ENCODE measurements around the gene POU2F3. TPM values are rescaled to one million over a fixed set of nuclear protein-coding genes. Genes with fewer than 3 reads are reported as not detected.

POU2F3 gene
- total and polyA plus RNA-seq, 2 of the 13 experiments (the other 11 are each of a cell fraction or from before 2014, with no cell fraction given), result not detected

DNA sequence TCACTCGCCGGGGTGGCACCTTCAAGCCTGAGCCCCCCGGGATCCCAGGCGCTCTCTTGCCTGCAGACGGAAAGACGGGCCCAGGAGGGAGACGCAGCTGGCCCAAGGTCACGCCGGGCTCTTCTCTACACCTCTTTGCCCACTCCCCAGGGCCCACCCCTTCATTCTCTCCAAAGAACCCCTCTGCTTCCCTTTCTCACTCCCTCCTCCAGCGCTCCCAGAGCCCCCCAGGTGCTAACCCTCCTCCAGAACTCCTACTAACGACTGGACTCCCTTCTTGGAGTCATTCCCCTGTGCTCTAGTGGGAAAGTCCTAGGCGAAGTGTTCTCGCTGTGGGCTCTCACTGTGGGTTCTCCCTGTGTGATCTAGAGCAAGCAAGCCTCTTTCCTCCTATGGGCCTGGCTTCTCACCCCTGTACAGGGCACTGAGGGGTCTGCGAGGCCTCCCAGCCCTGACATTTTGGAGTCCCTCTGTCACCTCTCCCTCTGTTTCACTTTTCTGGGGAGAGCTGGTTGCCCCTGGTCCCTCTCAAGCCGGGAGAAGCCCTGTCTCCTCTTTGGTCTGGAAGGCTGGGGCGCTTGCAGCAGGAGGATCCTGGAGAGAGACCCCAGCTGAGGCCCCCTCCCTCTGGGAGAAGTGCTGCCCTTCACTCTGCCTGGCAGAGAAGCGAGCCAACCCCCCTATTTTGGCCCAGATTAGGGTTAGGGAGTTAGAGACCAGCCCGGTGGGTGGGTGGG, 28.2 kb upstream of the POU2F3 start (continued):
- TF ChIP-seq ZNF329 (CRISPR knock-in tag; IDR thresholded peaks at IDR 0.05; ENCODE audit: low read depth) (0 out of 2 replicates have a peak, but pooled peaks have one; percentile 32), RCOR2 (CRISPR knock-in tag; IDR thresholded peaks at IDR 0.05) (no peak), CENPX (CRISPR knock-in tag; IDR thresholded peaks at IDR 0.05) (no peak), GLI4 (CRISPR knock-in tag; IDR thresholded peaks at IDR 0.05; ENCODE audit: borderline replicate concordance) (0 out of 2 replicates have a peak, but pooled peaks have one; percentile 22), ZNF709 (CRISPR knock-in tag; IDR thresholded peaks at IDR 0.05) (no peak), KMT2A (CRISPR knock-in tag; IDR thresholded peaks at IDR 0.05) (peak; percentile 42; the same call in 1 of the 2 replicates), ZNF746 (CRISPR knock-in tag; IDR thresholded peaks at IDR 0.05) (no peak), TAF1 (CRISPR knock-in tag; IDR thresholded peaks at IDR 0.05) (no peak), KLF11 (CRISPR knock-in tag; IDR thresholded peaks at IDR 0.05) (no peak), NFYB (CRISPR knock-in tag; IDR thresholded peaks at IDR 0.05) (no peak), ZNF501 (CRISPR knock-in tag; IDR thresholded peaks at IDR 0.05) (peak; percentile 62), SMC3 (IDR thresholded peaks at IDR 0.05; ENCODE audit: low read length) (no peak), ZNF773 (CRISPR knock-in tag; IDR thresholded peaks at IDR 0.05; ENCODE audit: borderline replicate concordance) (no peak), MTA3 (CRISPR knock-in tag; IDR thresholded peaks at IDR 0.05) (no peak), ASH2L (IDR thresholded peaks at IDR 0.05; ENCODE audit: insufficient read length, low read depth, low read length) (no peak), ZNF83 (CRISPR knock-in tag; IDR thresholded peaks at IDR 0.05; ENCODE audit: borderline replicate concordance) (no peak), MYC (CRISPR knock-in tag; IDR thresholded peaks at IDR 0.05; ENCODE audit: borderline replicate concordance) (peak; percentile 16; the same call in 1 of the 2 replicates)
- TF ChIP-seq, protein P1, sequence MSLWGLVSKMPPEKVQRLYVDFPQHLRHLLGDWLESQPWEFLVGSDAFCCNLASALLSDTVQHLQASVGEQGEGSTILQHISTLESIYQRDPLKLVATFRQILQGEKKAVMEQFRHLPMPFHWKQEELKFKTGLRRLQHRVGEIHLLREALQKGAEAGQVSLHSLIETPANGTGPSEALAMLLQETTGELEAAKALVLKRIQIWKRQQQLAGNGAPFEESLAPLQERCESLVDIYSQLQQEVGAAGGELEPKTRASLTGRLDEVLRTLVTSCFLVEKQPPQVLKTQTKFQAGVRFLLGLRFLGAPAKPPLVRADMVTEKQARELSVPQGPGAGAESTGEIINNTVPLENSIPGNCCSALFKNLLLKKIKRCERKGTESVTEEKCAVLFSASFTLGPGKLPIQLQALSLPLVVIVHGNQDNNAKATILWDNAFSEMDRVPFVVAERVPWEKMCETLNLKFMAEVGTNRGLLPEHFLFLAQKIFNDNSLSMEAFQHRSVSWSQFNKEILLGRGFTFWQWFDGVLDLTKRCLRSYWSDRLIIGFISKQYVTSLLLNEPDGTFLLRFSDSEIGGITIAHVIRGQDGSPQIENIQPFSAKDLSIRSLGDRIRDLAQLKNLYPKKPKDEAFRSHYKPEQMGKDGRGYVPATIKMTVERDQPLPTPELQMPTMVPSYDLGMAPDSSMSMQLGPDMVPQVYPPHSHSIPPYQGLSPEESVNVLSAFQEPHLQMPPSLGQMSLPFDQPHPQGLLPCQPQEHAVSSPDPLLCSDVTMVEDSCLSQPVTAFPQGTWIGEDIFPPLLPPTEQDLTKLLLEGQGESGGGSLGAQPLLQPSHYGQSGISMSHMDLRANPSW (CRISPR knock-in tag; IDR thresholded peaks at IDR 0.05; ENCODE audit: borderline replicate concordance), result no peak
- TF ChIP-seq, protein P2, sequence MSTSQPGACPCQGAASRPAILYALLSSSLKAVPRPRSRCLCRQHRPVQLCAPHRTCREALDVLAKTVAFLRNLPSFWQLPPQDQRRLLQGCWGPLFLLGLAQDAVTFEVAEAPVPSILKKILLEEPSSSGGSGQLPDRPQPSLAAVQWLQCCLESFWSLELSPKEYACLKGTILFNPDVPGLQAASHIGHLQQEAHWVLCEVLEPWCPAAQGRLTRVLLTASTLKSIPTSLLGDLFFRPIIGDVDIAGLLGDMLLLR (CRISPR knock-in tag; IDR thresholded peaks at IDR 0.05), result no peak
- TF ChIP-seq, protein P3, sequence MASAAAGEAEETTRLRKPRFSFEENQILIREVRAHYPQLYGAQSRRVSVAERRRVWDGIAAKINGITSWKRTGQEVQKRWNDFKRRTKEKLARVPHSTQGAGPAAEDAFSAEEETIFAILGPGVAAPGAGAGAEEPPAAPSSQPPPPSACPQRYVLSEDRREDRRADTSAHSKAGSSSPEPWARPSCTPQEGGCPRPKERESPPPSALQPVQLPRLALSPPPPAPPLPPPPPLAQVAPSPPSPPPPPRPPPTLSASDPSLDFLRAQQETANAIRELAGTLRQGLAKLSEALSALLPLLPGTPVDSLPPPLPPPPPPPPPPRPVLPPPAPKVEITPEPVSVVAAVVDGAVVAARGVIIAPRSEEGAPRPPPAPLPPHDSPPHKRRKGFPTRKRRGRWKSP (CRISPR knock-in tag; IDR thresholded peaks at IDR 0.05), result 0 out of 2 replicates have a peak, but pooled peaks have one; percentile 52
